GM18858 (cell line): ENCODE results near the gene KCNH2.

Experiments used
- ATAC-seq: cut with Tn5 transposase; IDR thresholded peaks from one replicate; pipeline ENCODE4 v1.9.1; 2021; ENCODE audit not compliant: unreplicated experiment

Gene KCNH2

DNA sequence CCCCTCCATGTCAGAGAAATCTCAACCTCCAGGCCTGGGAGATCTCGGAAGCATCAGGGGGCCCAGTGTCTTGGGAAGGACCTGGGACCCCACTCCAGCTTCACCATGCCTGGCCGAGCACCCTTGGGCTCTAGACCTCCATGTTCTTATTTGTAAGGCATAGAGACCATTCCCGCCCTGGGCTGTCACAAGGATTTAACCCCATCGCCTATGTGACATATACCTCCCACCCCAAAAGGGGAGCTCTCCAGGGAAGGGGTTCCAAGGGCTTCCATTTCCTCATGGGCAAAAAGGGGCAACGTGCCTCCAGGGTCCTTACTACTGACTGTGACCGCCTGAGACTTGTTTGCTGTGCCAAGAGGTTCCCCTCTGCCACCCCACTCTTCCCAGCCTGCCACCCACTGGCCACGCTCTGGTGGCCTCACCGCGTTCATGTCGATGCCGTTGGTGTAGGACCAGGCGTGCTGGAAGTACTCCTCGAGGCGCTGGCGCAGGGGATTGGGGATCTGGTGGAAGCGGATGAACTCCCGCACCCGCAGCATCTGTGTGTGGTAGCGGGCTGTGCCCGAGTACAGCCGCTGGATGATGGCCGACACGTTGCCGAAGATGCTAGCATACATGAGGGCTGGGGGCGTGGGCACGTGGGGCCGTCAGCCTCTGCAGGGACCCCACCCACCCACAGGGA lies 27.5 kb downstream of the KCNH2 start:
- no peak for ATAC-seq

- ATAC-seq, result no peak
Observed at GRCh38 chr7:150949971-150950491, 28.1 kb downstream of the KCNH2 start.

DNA sequence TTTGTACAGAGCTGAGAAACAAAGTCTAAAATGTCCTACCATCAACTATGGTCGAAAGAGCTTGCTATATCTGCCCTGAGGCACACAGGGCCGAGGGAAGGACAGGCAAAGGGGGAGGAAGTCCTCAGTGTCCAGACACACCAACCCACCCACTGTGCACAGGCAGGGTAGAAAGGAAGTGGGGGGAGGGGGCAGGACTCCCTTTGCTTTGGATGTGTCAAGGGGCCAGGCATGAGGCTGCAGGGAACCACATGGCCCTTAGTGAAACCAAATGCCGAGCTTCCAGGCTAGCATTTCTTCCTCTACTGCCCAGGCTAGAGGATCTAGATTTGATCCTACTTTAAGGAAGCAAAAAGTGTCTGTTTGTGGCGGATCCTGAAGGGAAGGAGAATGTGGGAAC lies 28.6 kb downstream of the KCNH2 start:
- ATAC-seq, result no peak

- ATAC-seq, result no peak
Observed at GRCh38 chr7:150948791-150949251, 29.3 kb downstream of the KCNH2 start.

- no peak for ATAC-seq
Observed at GRCh38 chr7:150947761-150948651, 30.1 kb downstream of the KCNH2 start.

DNA sequence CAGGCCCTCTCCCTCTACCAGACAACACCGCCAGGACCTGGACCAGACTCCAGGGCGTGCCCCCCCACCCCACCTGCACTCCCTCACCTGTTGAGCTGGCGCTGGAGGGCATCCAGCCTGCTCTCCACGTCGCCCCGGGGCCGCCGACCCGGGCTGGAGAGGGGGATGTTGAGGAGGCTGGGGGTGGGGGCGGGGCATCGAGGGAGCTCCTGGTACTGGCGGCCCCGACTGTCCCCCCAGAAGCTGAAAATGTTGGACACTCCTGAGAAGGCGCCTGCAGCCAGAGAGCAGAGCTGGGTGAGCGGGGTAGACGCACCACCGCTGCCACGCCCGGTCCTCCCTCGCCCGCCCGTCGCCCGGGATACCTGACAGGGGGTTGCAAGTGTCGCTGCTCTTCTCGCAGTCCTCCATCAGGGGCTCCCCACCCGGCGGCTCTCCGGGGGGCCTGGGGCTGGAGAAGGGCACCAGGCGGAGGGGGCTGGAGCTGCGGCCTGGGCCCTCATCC lies 30.8 kb downstream of the KCNH2 start:
- ATAC-seq, result no peak

- ATAC-seq, result no peak
Observed at GRCh38 chr7:150946421-150947240, 31.5 kb downstream of the KCNH2 start.

- ATAC-seq, result no peak
Observed at GRCh38 chr7:150945853-150946420, 32.2 kb downstream of the KCNH2 start.

- no peak for ATAC-seq
Observed at GRCh38 chr7:150945171-150945852, 32.8 kb downstream of the KCNH2 start.

DNA sequence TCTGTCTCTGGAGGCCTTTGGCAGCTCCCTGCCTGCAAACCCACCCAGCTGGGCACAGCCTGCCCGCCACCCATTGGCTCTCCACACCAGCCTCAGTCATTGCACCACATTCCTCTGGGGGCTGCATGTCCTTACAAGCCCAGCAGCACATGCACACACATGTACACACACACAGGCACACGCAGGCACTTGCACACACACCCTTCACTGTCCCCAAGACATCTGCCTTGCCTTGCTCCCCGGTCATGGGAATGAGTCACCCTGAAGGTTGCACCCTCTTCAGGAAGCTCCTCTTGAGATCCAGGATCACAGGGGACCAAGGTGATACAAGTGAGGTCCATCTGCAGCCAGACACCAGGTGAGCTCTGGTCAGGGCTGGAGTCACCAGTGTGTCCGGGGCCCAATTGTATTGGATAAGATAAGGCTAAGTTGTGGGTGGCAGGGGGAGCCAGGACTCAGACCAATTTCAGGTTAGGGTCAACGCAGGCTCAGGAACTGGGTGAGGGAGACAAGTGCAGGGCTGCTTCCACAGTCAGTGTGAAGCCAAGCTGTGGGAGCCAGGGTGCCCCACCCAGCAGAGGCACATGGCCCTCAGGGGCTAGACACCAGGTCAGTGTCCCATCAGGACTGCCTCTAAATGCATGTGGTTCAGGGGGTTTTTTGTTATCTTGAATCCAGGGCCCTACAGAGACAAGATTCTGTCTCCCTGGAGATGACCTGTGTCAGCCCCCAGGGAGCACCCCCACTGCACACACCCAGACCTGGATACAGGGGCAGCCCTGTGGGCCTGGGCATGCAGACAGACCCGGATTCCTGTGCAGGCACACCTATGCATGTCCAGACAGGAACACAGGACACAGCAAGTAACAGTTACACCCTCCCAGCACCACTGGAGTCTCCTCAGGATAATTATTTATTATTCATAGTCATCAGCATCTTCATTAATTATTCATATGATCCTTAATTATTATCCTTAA lies 33.8 kb downstream of the KCNH2 start:
- ATAC-seq, result no peak

DNA sequence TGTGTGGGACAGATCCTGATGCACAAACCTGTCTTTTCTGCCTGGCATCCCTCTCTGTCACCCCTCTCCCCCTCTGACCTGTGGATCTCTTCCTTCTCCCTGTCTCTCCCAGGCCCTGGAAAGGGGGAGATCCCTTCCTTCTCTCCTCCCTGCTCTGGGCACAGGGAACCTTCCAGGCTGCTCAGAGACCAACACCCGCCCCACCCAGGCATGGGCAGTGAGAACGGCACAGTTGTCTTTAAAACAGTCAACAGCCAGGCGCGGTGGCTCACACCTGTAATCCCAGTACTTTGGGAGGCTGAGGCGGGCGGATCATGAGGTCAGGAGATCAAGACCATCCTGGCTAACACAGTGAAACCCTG lies 34.7 kb downstream of the KCNH2 start:
- no peak for ATAC-seq

GRCh38 chr7:150942591-150943452 lies 35.3 kb downstream of the KCNH2 start:
- no peak for ATAC-seq

DNA sequence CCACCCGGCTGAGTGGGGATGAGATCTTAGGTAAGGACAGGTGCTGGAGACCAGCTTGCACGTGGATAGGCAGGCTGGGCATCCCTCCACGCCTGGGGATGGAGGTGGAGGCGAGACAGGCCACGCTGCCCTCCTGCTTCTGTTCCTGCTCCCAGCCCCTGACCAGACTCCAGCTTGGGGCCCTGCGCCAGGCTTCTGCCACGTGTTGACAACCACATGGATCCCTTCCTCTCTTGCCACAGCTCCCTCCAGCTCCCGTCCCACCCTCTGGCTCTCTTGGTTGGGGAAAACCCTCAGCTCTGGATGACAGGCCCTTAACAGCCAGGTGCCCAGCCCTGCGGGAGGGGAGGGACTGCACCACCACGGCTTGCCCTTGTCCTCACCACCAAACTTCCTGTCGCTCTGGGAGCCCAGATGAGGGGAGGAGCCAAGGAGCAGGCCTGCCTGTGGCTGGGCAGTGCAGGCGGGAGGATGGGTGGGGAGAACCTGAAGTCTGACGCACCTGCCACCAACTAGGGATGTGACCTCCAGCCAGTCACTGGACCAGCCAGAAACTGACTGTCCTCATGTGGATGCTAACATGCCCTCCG lies 36.0 kb downstream of the KCNH2 start:
- no peak for ATAC-seq

GRCh38 chr7:150941351-150942000 lies 36.6 kb downstream of the KCNH2 start:
- ATAC-seq, result no peak

DNA sequence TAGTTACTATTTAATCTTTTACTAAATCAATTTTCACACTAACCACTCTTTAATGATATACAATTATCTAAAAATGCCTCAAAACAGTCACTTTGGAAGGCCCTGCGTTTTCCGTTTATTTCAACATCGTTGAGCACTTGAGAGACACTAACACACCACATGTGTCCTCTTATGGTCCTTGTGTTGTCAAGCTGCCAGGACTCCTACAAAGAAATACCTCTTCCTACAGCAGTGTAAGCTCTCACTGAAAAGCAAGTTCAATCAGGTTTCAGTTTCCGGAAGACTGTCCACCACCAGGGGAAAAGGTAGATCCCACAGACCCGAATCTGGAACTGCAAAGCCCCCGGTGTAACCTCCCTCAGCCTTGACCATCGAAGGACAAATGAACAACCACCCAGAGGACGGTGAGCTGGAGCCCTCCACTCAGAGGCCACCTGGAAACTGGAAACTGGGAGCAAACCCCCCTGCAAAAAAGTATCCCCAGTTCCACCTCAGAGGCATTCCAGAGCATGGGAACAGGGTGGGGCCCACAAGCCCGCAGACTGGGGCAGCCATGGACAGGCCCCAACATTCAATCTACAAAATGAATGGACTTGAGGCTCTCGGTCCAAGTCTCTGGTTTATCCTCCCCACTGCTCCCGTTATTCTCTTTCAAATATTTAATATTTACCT lies 37.6 kb downstream of the KCNH2 start:
- ATAC-seq, result no peak

GRCh38 chr7:150939466-150939865 lies 38.7 kb downstream of the KCNH2 start:
- ATAC-seq, result no peak

- no peak for ATAC-seq
Observed at GRCh38 chr7:150939052-150939451, 39.1 kb downstream of the KCNH2 start.
